DND-41 (cell line): ENCODE results near the gene UGP2.

ENCODE experiments used
- CTCF ChIP-seq: IDR thresholded peaks from 2 replicates; pipeline ENCODE4 v1.5.1; 2012; ENCODE audit warnings: borderline replicate concordance, low read length, moderate library complexity, mild to moderate bottlenecking; ENCODE audit not compliant: poor library complexity, severe bottlenecking; ENCODE audit errors: extremely low read depth
- EZH2 ChIP-seq: IDR thresholded peaks from 3 replicates; pipeline ENCODE4 v1.6.1; 2012; ENCODE audit warnings: borderline replicate concordance, low read depth, mild to moderate bottlenecking, moderate library complexity, low read length, inconsistent platforms; ENCODE audit not compliant: severe bottlenecking

- TF ChIP-seq CTCF (no peak), EZH2 (no peak)
These were observed 877 bp upstream of the UGP2 start for GRCh38 chr2:63840785-63841253.
